Body of pancreas (tissue), 4 donors: ENCODE data around the gene LPCAT3.

Experiments used
- CTCF ChIP-seq, 7 experiments: fragments of 450-650 bp in 4 of 7; fragments of 200-600 bp in 3 of 7; sonication (generic) in 3 of 7; IDR thresholded peaks; one replicate each; pipeline ENCODE4 v1.5.1; 2016 to 2019; ENCODE audit warnings: antibody characterized with exemption in 7 of 7
- POLR2A ChIP-seq, 3 donors: fragments of 450-650 bp; IDR thresholded peaks; one replicate each; pipeline ENCODE4 v1.6.1; 2016; ENCODE audit warnings: antibody characterized with exemption in 3 of 3, mild to moderate bottlenecking in 2 of 3

- TF ChIP-seq CTCF (IDR thresholded peaks at IDR 0.05): no peak
- TF ChIP-seq POLR2A (IDR thresholded peaks at IDR 0.05): no peak
Measured at GRCh38 chr12:6978611-6979011, 39.7 kb downstream of the LPCAT3 start.
